SK-N-SH treated with all-trans-retinoic acid at 6 μM for 48 hours (cell line): Measurements from ENCODE around the gene TNS1.

Experiments
- ATAC-seq: fragments of 200-7000 bp; cut with Tn5 transposase; 3 replicates; pipeline ENCODE4 v1.9.1; 2020; ENCODE audit warnings: mild to moderate bottlenecking, moderate library complexity
- ARNTL ChIP-seq: fragments of 450-650 bp; formaldehyde crosslinking; IDR thresholded peaks from 2 replicates; pipeline ENCODE4 v1.5.0; 2020; ENCODE audit warnings: low read depth, mild to moderate bottlenecking, moderate library complexity, borderline replicate concordance
- CSDC2 ChIP-seq: fragments of 250-450 bp; sonication (Bioruptor Pico); IDR thresholded peaks from 2 replicates; pipeline ENCODE4 v1.5.0; 2020; ENCODE audit warnings: mild to moderate bottlenecking, moderate library complexity
- CSRNP3 ChIP-seq: fragments of 250-450 bp; sonication (Bioruptor Pico); IDR thresholded peaks from 2 replicates; pipeline ENCODE4 v1.5.1; 2021; ENCODE audit warnings: mild to moderate bottlenecking, moderate library complexity
- ESRRG ChIP-seq: fragments of 250-450 bp; sonication (Bioruptor Pico); IDR thresholded peaks from 2 replicates; pipeline ENCODE4 v1.6.1; 2021; ENCODE audit warnings: mild to moderate bottlenecking
- ISL1 ChIP-seq: fragments of 250-450 bp; sonication (Bioruptor Pico); IDR thresholded peaks from 2 replicates; pipeline ENCODE4 v2.1.2; 2022; ENCODE audit warnings: mild to moderate bottlenecking, moderate library complexity
- OSR1 ChIP-seq: fragments of 250-450 bp; sonication (Bioruptor Pico); IDR thresholded peaks from 2 replicates; pipeline ENCODE4 v1.8.0; 2022; ENCODE audit warnings: moderate library complexity, mild to moderate bottlenecking, inconsistent platforms
- PATZ1 ChIP-seq: fragments of 250-450 bp; sonication (Bioruptor Pico); IDR thresholded peaks from 2 replicates; pipeline ENCODE4 v1.8.0; 2020; ENCODE audit warnings: mild to moderate bottlenecking, moderate library complexity, borderline replicate concordance
- POU6F1 ChIP-seq: fragments of 250-450 bp; sonication (Bioruptor Pico); IDR thresholded peaks from 2 replicates; pipeline ENCODE4 v1.8.0; 2021; ENCODE audit warnings: low read depth, mild to moderate bottlenecking, moderate library complexity, borderline replicate concordance
- PPARA ChIP-seq: fragments of 250-450 bp; sonication (Bioruptor Pico); IDR thresholded peaks from 2 replicates; pipeline ENCODE4 v1.5.0; 2020; ENCODE audit warnings: mild to moderate bottlenecking, borderline replicate concordance
- RARB ChIP-seq: fragments of 250-450 bp; sonication (Bioruptor Pico); IDR thresholded peaks from 2 replicates; pipeline ENCODE4 v1.8.0; 2021; ENCODE audit warnings: mild to moderate bottlenecking, moderate library complexity
- TCF4 ChIP-seq: fragments of 250-450 bp; sonication (Bioruptor Pico); IDR thresholded peaks from 2 replicates; pipeline ENCODE4 v1.8.0; 2021; ENCODE audit warnings: mild to moderate bottlenecking, moderate library complexity, borderline replicate concordance
- TOX ChIP-seq: fragments of 250-450 bp; sonication (Bioruptor Pico); IDR thresholded peaks from 2 replicates; pipeline ENCODE4 v1.8.0; 2021; ENCODE audit warnings: mild to moderate bottlenecking, moderate library complexity, borderline replicate concordance
- TSHZ2 ChIP-seq: fragments of 250-450 bp; sonication (Bioruptor Pico); IDR thresholded peaks from 2 replicates; pipeline ENCODE4 v1.5.0; 2020; ENCODE audit warnings: mild to moderate bottlenecking, moderate library complexity
- ZC3H10 ChIP-seq: fragments of 250-450 bp; sonication (Bioruptor Pico); IDR thresholded peaks from 2 replicates; pipeline ENCODE4 v1.5.1; 2021; ENCODE audit warnings: mild to moderate bottlenecking, moderate library complexity
- ZFP3 ChIP-seq: fragments of 250-450 bp; sonication (Bioruptor Pico); IDR thresholded peaks from 2 replicates; pipeline ENCODE4 v1.5.0; 2020; ENCODE audit warnings: mild to moderate bottlenecking, moderate library complexity
- ZFP30 ChIP-seq: fragments of 450-650 bp; formaldehyde crosslinking; IDR thresholded peaks from 2 replicates; pipeline ENCODE4 v1.5.0; 2022; ENCODE audit warnings: mild to moderate bottlenecking, moderate library complexity
- ZNF565 ChIP-seq: fragments of 450-650 bp; formaldehyde crosslinking; conservative IDR thresholded peaks from 2 replicates; pipeline ENCODE4 v1.5.0; 2020; ENCODE audit warnings: low read depth, mild to moderate bottlenecking, moderate library complexity
- ZNF70 ChIP-seq: fragments of 450-650 bp; formaldehyde crosslinking; IDR thresholded peaks from 2 replicates; pipeline ENCODE4 v1.5.0; 2020; ENCODE audit warnings: mild to moderate bottlenecking, moderate library complexity
- ZNF8 ChIP-seq: fragments of 450-650 bp; formaldehyde crosslinking; IDR thresholded peaks from 2 replicates; pipeline ENCODE4 v1.5.0; 2020; ENCODE audit warnings: mild to moderate bottlenecking, moderate library complexity

TNS1 gene

GRCh38 chr2:217905395-217905794, 97.4 kb downstream of the TNS1 start:
- ATAC-seq = no peak
- TF ChIP-seq ZNF565 (CRISPR knock-in tag) (no peak), ZFP30 (CRISPR knock-in tag) (no peak), ISL1 (no peak), OSR1 (CRISPR knock-in tag) (no peak), PPARA (no peak), ARNTL (CRISPR knock-in tag) (no peak), PATZ1 (CRISPR knock-in tag) (no peak), ZFP3 (CRISPR knock-in tag) (no peak), ZNF8 (no peak)

GRCh38 chr2:217904614-217904965, 98.2 kb downstream of the TNS1 start:
- no peak for ATAC-seq
- TF ChIP-seq CSRNP3 (no peak), TCF4 (CRISPR knock-in tag) (no peak), TSHZ2 (CRISPR knock-in tag) (no peak), TOX (CRISPR knock-in tag) (no peak), ISL1 (no peak), ZNF70 (CRISPR knock-in tag) (no peak), ZNF565 (CRISPR knock-in tag) (no peak), POU6F1 (CRISPR knock-in tag) (no peak), OSR1 (CRISPR knock-in tag) (no peak), ESRRG (CRISPR knock-in tag) (no peak), ARNTL (CRISPR knock-in tag) (no peak), CSDC2 (no peak)

- TF ChIP-seq ISL1 (no peak), TCF4 (CRISPR knock-in tag) (peak; percentile 39; the same call in 1 of the 2 replicates), ZFP30 (CRISPR knock-in tag) (no peak), RARB (no peak), ZNF70 (CRISPR knock-in tag) (no peak)
- no peak for ATAC-seq
Observed at GRCh38 chr2:217903859-217904613, 98.8 kb downstream of the TNS1 start.

- no peak for ATAC-seq
- no peak for TF ChIP-seq TOX (CRISPR knock-in tag)
- TF ChIP-seq RARB = no peak
- TF ChIP-seq ZC3H10 (CRISPR knock-in tag) = no peak
- TF ChIP-seq ZNF565 (CRISPR knock-in tag) = no peak
- no peak for TF ChIP-seq PPARA
- no peak for TF ChIP-seq ZNF8
- TF ChIP-seq ZNF70 (CRISPR knock-in tag) = no peak
Observed at GRCh38 chr2:217903142-217903858, 99.5 kb downstream of the TNS1 start.
